Mucosa of descending colon (tissue), 3 donors: ENCODE results near the gene OR7G2. TPM values are rescaled to one million over a fixed set of nuclear protein-coding genes. Genes with fewer than 3 reads are reported as not detected.

Experiments
- ATAC-seq: fragments of 200-7000 bp; cut with Tn5 transposase; one replicate; pipeline ENCODE4 v1.9.1; 2020; ENCODE audit warnings: mild to moderate bottlenecking, moderate library complexity
- DNase-seq, 3 donors: peaks; one replicate each; pipeline ENCODE4 v3.0.0-alpha.2; 2020
- H3K36me3 ChIP-seq: fragments of 200-600 bp; one replicate; pipeline ENCODE4 v1.8.0; 2021; ENCODE audit warnings: low read depth, mild to moderate bottlenecking
- H3K4me1 ChIP-seq: fragments of 200-600 bp; one replicate; pipeline ENCODE4 v1.8.0; 2021; ENCODE audit warnings: low read depth, mild to moderate bottlenecking
- H3K4me3 ChIP-seq: fragments of 200-600 bp; one replicate; pipeline ENCODE4 v1.8.0; 2021; ENCODE audit warnings: mild to moderate bottlenecking
- H3K9me3 ChIP-seq: fragments of 200-600 bp; one replicate; pipeline ENCODE4 v1.8.0; 2021; ENCODE audit warnings: mild to moderate bottlenecking
- CTCF ChIP-seq: fragments of 200-600 bp; IDR thresholded peaks from one replicate; pipeline ENCODE4 v1.8.0; 2022; ENCODE audit warnings: antibody characterized with exemption, mild to moderate bottlenecking
- intact Hi-C, 2 donors: fragments of 100-400 bp; cut with DNase I in 1 of 2; cut with micrococcal nuclease in 1 of 2; formaldehyde crosslinking; loops; one replicate each; pipeline versions ENCODE4 v1.11.0 to v1.11.1; 2022; cut with DNase I, micrococcal nuclease
- total RNA-seq, 3 donors: library from RNA; stranded (reverse); fragmentation: NEBNext Ultra II Directional in 2 of 3; extraction: Animal tissue kit (Norgen Biotek cat#: 25700) in 2 of 3; gene quantifications; one replicate each; pipeline versions ENCODE4 v1.2.1 to v1.2.4, GENCODE V29; 2021 to 2023
- donor health status: DM: no; HTN: no; CAD: no; lungs with moderate emphysema.
- donor health status: DM: no; HTN: no; CAD: no.
- donor health status: DM: no; HTN: yes; CAD: no.

Gene OR7G2
- total RNA-seq, 3 donors from 2014 or later, result not detected

GRCh38 chr19:9132422-9132821 is 25.1 kb upstream of the OR7G2 start:
- intact Hi-C loops, result no loop called here
- H3K4me1 ChIP-seq, result no peaks in the 10 kb centered on the region

GRCh38 chr19:9130965-9131364 is 23.7 kb upstream of the OR7G2 start:
- DNase-seq (no peak), ATAC-seq (no peak)
- no peaks in the 10 kb centered on the region for H3K9me3 ChIP-seq
- H3K4me1 ChIP-seq, result no peaks in the 10 kb centered on the region
- no peak for TF ChIP-seq CTCF
- no peaks in the 10 kb centered on the region for H3K36me3 ChIP-seq
- intact Hi-C loops, result no loop called here
- H3K4me3 ChIP-seq, result no peak overlapping the region

More at GRCh38 chr19:9132422-9132821, 25.1 kb upstream of the OR7G2 start:
- no peak overlapping the region for H3K4me3 ChIP-seq
- TF ChIP-seq CTCF, result no peak
- H3K9me3 ChIP-seq, result no peaks in the 10 kb centered on the region
- no peaks in the 10 kb centered on the region for H3K36me3 ChIP-seq
- DNase-seq (no peak), ATAC-seq (no peak)

GRCh38 chr19:9128171-9128570 is 20.9 kb upstream of the OR7G2 start:
- no peak for TF ChIP-seq CTCF
- ATAC-seq (no peak), DNase-seq (no peak)
- Histone ChIP-seq H3K4me1 (no peaks in the 10 kb centered on the region), H3K36me3 (no peaks in the 10 kb centered on the region), H3K9me3 (no peaks in the 10 kb centered on the region), H3K4me3 (no peak overlapping the region)
- intact Hi-C loops, result no loop called here

- DNase-seq (no peak), ATAC-seq (no peak)
- Histone ChIP-seq H3K4me1 (no peaks in the 10 kb centered on the region), H3K4me3 (no peak within 1 kb of the TSS), H3K9me3 (no peaks in the 10 kb centered on the region), H3K36me3 (no peaks in the 10 kb centered on the region)
- TF ChIP-seq CTCF, result no peak
- intact Hi-C loops, result no loop called here
Observed at GRCh38 chr19:9126900-9127405, 19.7 kb upstream of the OR7G2 start, which contains the start of gene OR7G3. TSS of gene OR7G3 (minus strand) at chr19:9126950. CDS start at chr19:9126950, 0 bp downstream.

- no peaks in the 10 kb centered on the region for H3K36me3 ChIP-seq
- H3K9me3 ChIP-seq, result no peaks in the 10 kb centered on the region
- no peak for TF ChIP-seq CTCF
- intact Hi-C loops, result no loop called here
- no peak overlapping the region for H3K4me3 ChIP-seq
- ATAC-seq (no peak), DNase-seq (no peak)
- H3K4me1 ChIP-seq, result no peaks in the 10 kb centered on the region
Observed at GRCh38 chr19:9116547-9116946, 9.3 kb upstream of the OR7G2 start.

- intact Hi-C loops, result no loop called here
- TF ChIP-seq CTCF, result no peak
- no peak for ATAC-seq
Observed at GRCh38 chr19:9115307-9115813, 8.1 kb upstream of the OR7G2 start, which contains the start of gene OR7G1. TSS of gene OR7G1 (minus strand) at chr19:9115763. CDS start at chr19:9115763, 0 bp downstream.

More at GRCh38 chr19:9115307-9115813, 8.1 kb upstream of the OR7G2 start, which contains the start of gene OR7G1:
- DNase-seq, result no peak
- Histone ChIP-seq H3K9me3 (no peaks in the 10 kb centered on the region), H3K36me3 (no peaks in the 10 kb centered on the region), H3K4me1 (no peaks in the 10 kb centered on the region), H3K4me3 (no peak within 1 kb of the TSS)
